ENCODE results near the gene KIRREL3. TPM values are rescaled to one million over a fixed set of nuclear protein-coding genes. Genes with fewer than 3 reads are reported as not detected.
A peak's percentile ranks its signal among the peaks of the same experiment; 100 is the strongest.

KIRREL3 gene
- total and polyA plus RNA-seq, 9 of the 15 experiments (the other 6 are each of a cell fraction or from before 2014, with no cell fraction given), result 0.04 to 0.10 TPM; not detected in 7

DNA sequence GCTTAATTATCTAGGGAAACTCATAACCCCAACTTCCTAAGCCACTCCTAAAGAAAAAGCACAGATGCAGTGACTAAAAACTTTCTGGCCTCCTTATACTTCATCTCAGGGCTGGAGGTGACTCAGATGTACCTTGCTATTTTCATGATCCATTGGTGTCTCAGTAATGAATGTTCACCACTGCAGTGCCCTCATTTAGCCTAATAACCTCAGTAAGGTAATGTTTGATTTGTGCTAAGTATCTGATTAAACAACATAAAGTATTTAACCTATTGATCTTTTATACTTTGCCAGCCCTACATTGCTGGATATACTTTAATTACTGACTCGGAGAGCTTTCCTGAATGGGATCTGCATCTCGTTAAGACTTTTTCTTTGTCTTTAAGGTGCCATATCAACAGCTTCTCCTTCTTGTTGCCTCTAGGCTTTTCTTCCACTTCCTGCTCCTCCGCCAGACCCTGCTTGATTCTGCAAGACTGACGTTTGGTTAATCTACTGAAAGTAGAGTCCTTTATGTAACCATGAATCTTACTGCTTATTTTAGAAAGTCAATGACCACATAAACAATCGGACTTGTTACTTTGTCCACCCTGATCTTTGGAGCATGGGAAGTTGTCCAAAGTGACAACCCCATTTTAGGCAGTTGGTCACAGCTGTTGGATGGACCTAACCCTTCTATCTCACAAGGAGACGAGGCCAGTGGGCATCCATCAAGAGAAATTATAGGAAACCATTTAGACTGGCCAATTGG is 342.1 kb downstream of the KIRREL3 start (continued):
- no peak for TF ChIP-seq SREBF1 (IDR thresholded peaks at IDR 0.05; ENCODE audit: borderline replicate concordance, low read depth, low read length)
- no peak for TF ChIP-seq BCL6 (CRISPR knock-in tag; IDR thresholded peaks at IDR 0.05)
- no peak for TF ChIP-seq ERF (CRISPR knock-in tag; IDR thresholded peaks at IDR 0.05)
- no peak for TF ChIP-seq MEF2D (tag; conservative IDR thresholded peaks at IDR 0.05; ENCODE audit: low read depth)
- TF ChIP-seq RBBP5 (IDR thresholded peaks at IDR 0.05; ENCODE audit: borderline replicate concordance, insufficient read depth, low read length, poor library complexity, severe bottlenecking), result no peak
- TF ChIP-seq ZNF77 (CRISPR knock-in tag; IDR thresholded peaks at IDR 0.05), result no peak
- TF ChIP-seq SAFB (IDR thresholded peaks at IDR 0.05; ENCODE audit: borderline replicate concordance, low read depth, low read length), result no peak
- no peak for TF ChIP-seq ZNF277 (CRISPR knock-in tag; IDR thresholded peaks at IDR 0.05; ENCODE audit: borderline replicate concordance)
- no peak for TF ChIP-seq ZNF699 (CRISPR knock-in tag; IDR thresholded peaks at IDR 0.05; ENCODE audit: insufficient replicate concordance)

DNA sequence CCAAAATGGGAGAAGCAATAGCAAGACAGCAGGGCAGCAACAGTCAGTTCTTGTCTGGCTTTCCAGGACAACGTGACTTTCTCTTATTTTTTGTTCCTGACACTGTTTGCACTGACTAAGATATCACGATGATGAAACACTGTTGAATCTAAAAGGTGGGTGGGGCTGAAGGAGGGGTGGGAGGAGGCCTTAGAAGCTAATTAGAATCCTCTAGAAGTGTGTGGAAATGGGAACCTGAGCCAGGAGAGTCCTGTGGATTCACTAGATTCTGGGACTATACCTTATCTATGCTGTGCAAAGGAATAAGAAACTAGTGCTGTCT is 344.8 kb downstream of the KIRREL3 start:
- peaks cover 3% of the 10 kb centered on the region for H3K9me1 ChIP-seq (ENCODE audit: control insufficient read depth, insufficient read depth, low read length)
- no peak overlapping the region for H3K9ac ChIP-seq (ENCODE audit: insufficient read depth in 1 of 2, low read depth in 2 of 2, low read length in 2 of 2)
- H2AFZ ChIP-seq (ENCODE audit: low read depth, low read length), result no peak overlapping the region
- no peaks in the 10 kb centered on the region for H3K79me2 ChIP-seq (ENCODE audit: control insufficient read depth, insufficient read depth, low read length)
- DNase-seq (ENCODE audit: extremely low read depth in 1 of 4, low spot score in 3 of 4) (no peak), FAIRE-seq (no peak), ATAC-seq (peak; percentile 26; the same call in 2 of the 3 replicates)
- no peak overlapping the region for H3K4me3 ChIP-seq
- no peaks in the 10 kb centered on the region for H3K36me3 ChIP-seq (ENCODE audit: control insufficient read depth, insufficient read depth, low read length)
- no TSS peak for BruUV-seq (replicated peaks)
- TF ChIP-seq ATF3 (IDR thresholded peaks at IDR 0.05) (0 out of 2 replicates have a peak, but pooled peaks have one; percentile 30), ATF3 (CRISPR knock-in tag; conservative IDR thresholded peaks at IDR 0.05) (no peak), VEZF1 (CRISPR knock-in tag; IDR thresholded peaks at IDR 0.05) (no peak), STAT5A (IDR thresholded peaks at IDR 0.05; ENCODE audit: borderline replicate concordance, low read length) (no peak), LARP7 (IDR thresholded peaks at IDR 0.05) (no peak)
- peaks cover 2 to 19% of the 10 kb centered on the region in 2 experiments; a peak in 4 of 5 replicates for H3K27me3 ChIP-seq (ENCODE audit: control insufficient read depth in 2 of 2, insufficient read depth in 2 of 2, low read length in 2 of 2)
- H3K27ac ChIP-seq (ENCODE audit: extremely low read depth, low read depth, low read length), result no peak overlapping the region
- 0% methylated on average over 2 of the region's 2 CpGs for WGBS (ENCODE audit: insufficient coverage, low coverage, missing lambda C conversion rate)
- no peaks in the 10 kb centered on the region; the same call in 1 of the 2 replicates for H4K20me1 ChIP-seq (replicated peaks; ENCODE audit: control insufficient read depth, insufficient read depth, low read length)
- H3K4me1 ChIP-seq (replicated peaks in 1 of 2; ENCODE audit: control insufficient read depth in 2 of 2, insufficient read depth in 2 of 2, low read length in 2 of 2), result no peaks in the 10 kb centered on the region
- in situ Hi-C loops (cut with MboI) (no loop called here), intact Hi-C loops (cut with micrococcal nuclease) (no loop called here)
- CTCF ChIA-PET (ENCODE audit: low intra/inter-chr PET ratio), result no interaction called here
- no peaks in the 10 kb centered on the region for H3K9me3 ChIP-seq (replicated peaks; ENCODE audit: control insufficient read depth, insufficient read depth, low read depth, low read length)
- POLR2A ChIA-PET, result no interaction called here
- no peak overlapping the region for H3K4me2 ChIP-seq (ENCODE audit: insufficient read depth, low read length)

All from K562 (cell line).